Tibial artery (tissue), 4 donors: ENCODE measurements around the gene ROPN1.
"Not testable (repeated sequence)": the region's sequence is repeated elsewhere in the genome, so short reads cannot be mapped to it uniquely, and the experiment has no call there.

Experiments
- DNase-seq, 2 donors: peaks; one replicate each; pipeline ENCODE4 v3.0.0-alpha.2; 2019
- H3K27ac ChIP-seq, 2 donors: fragments of 200-600 bp; sonication (generic) in 1 of 2; 1 replicate in 1 of 2; 2 replicates in 1 of 2; pipeline ENCODE4 v1.5.1; 2018 to 2019; ENCODE audit warnings: mild to moderate bottlenecking in 1 of 2
- H3K27me3 ChIP-seq, 2 donors: fragments of 200-600 bp; sonication (generic) in 1 of 2; one replicate each; pipeline versions ENCODE4 v1.5.1 to v1.6.0; 2016 to 2019
- H3K36me3 ChIP-seq, 3 donors: fragments of 200-600 bp; sonication (generic) in 2 of 3; one replicate each; pipeline ENCODE4 v1.5.1; 2016 to 2019; ENCODE audit warnings: mild to moderate bottlenecking in 2 of 3
- H3K4me1 ChIP-seq, 4 donors: fragments of 200-600 bp; sonication (generic) in 2 of 4; 1 replicate in 3 of 4; 2 replicates in 1 of 4; pipeline ENCODE4 v1.5.1; 2016 to 2019
- H3K4me3 ChIP-seq, 2 donors: fragments of 200-600 bp; sonication (generic) in 1 of 2; 1 replicate in 1 of 2; 2 replicates in 1 of 2; pipeline ENCODE4 v1.5.1; 2018 to 2019; ENCODE audit warnings: mild to moderate bottlenecking in 2 of 2
- H3K9me3 ChIP-seq, 3 donors: fragments of 200-600 bp; sonication (generic) in 1 of 3; one replicate each; pipeline ENCODE4 v1.5.1; 2016 to 2019
- intact Hi-C: fragments of 100-400 bp; cut with DNase I; formaldehyde crosslinking; loops from one replicate; pipeline ENCODE4 v1.15.0; 2023; ENCODE audit warnings: low total_unique reads
- TF ChIP-seq, protein P1 (sequence below), 2 experiments: fragments of 200-600 bp in 1 of 2; fragments of 450-650 bp in 1 of 2; IDR thresholded peaks; one replicate each; pipeline ENCODE4 v1.5.1; 2017 to 2019; ENCODE audit warnings: antibody characterized with exemption in 2 of 2, mild to moderate bottlenecking in 1 of 2, moderate library complexity in 1 of 2

ROPN1 gene

GRCh38 chr3:123991730-123992588 lies at the start of gene ROPN1:
Gene ROPN1 (minus strand): TSS chr3:123992124. CDS start chr3:123980481, 11,643 bp downstream.
- intact Hi-C loops, result not testable (repeated sequence)

GRCh38 chr3:124041553-124041952 lies 49.6 kb upstream of the ROPN1 start:
- H3K9me3 ChIP-seq, result peaks cover 0 to 3% (median 0%) of the 10 kb centered on the region in 3 donors
- H3K36me3 ChIP-seq, result no peaks in the 10 kb centered on the region
- H3K27me3 ChIP-seq, result no peaks in the 10 kb centered on the region
- no peak overlapping the region for H3K4me3 ChIP-seq
- peaks cover 0 to 57% (median 4%) of the 10 kb centered on the region in 4 donors for H3K4me1 ChIP-seq
- no peak for DNase-seq
- TF ChIP-seq, protein P1, sequence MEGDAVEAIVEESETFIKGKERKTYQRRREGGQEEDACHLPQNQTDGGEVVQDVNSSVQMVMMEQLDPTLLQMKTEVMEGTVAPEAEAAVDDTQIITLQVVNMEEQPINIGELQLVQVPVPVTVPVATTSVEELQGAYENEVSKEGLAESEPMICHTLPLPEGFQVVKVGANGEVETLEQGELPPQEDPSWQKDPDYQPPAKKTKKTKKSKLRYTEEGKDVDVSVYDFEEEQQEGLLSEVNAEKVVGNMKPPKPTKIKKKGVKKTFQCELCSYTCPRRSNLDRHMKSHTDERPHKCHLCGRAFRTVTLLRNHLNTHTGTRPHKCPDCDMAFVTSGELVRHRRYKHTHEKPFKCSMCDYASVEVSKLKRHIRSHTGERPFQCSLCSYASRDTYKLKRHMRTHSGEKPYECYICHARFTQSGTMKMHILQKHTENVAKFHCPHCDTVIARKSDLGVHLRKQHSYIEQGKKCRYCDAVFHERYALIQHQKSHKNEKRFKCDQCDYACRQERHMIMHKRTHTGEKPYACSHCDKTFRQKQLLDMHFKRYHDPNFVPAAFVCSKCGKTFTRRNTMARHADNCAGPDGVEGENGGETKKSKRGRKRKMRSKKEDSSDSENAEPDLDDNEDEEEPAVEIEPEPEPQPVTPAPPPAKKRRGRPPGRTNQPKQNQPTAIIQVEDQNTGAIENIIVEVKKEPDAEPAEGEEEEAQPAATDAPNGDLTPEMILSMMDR (IDR thresholded peaks at IDR 0.05), result no peak
- H3K27ac ChIP-seq, result no peak overlapping the region
- intact Hi-C loops, result no loop called here

More at GRCh38 chr3:123991730-123992588, at the start of gene ROPN1:
- not testable (repeated sequence) for H3K36me3 ChIP-seq, H3K27me3 ChIP-seq, H3K9me3 ChIP-seq, DNase-seq
- H3K27ac ChIP-seq, result peak within 1 kb of the TSS in 1 of 2 donors; percentile 80
- H3K4me1 ChIP-seq, result peaks cover 0 to 27% (median 21%) of the 10 kb centered on the region in 4 donors
- H3K4me3 ChIP-seq, result peak within 1 kb of the TSS; percentile 38 to 39

GRCh38 chr3:124037326-124037725 lies 45.4 kb upstream of the ROPN1 start:
- TF ChIP-seq, protein P1 (IDR thresholded peaks at IDR 0.05), result no peak
- no peak overlapping the region for H3K27ac ChIP-seq
- H3K27me3 ChIP-seq, result no peaks in the 10 kb centered on the region
- intact Hi-C loops, result no loop called here
- no peak overlapping the region for H3K4me3 ChIP-seq
- H3K9me3 ChIP-seq, result peaks cover 0 to 3% (median 0%) of the 10 kb centered on the region in 3 donors
- peaks cover 0 to 56% (median 6%) of the 10 kb centered on the region in 4 donors for H3K4me1 ChIP-seq
- DNase-seq, result no peak
- H3K36me3 ChIP-seq, result peaks cover 0 to 7% (median 0%) of the 10 kb centered on the region in 3 donors

DNA sequence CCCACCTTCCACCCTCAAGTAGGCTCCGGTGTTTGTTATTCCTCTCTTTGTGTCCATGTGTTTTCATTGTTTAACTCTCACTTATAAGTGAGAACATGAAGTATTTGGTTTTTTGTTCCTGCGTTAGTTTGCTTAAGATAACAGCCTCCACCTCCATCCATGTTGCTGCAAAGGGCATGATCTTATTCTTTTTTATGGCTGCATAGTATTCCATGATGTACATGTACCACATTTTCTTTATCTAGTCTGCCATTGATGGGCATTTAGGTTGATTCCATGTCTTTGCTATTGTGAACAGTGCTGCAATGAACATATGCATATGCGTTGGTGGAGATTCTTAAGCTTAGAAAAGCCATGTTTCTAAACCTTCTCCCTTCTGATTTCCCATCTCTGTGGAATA lies 44.3 kb upstream of the ROPN1 start:
- Histone ChIP-seq H3K4me3 (peak overlapping the region; percentile 80 to 90), H3K4me1 (peaks cover 0 to 55% (median 6%) of the 10 kb centered on the region in 4 donors)
- DNase-seq, H3K36me3 ChIP-seq, intact Hi-C loops, H3K9me3 ChIP-seq, H3K27ac ChIP-seq, H3K27me3 ChIP-seq: not testable (repeated sequence)

DNA sequence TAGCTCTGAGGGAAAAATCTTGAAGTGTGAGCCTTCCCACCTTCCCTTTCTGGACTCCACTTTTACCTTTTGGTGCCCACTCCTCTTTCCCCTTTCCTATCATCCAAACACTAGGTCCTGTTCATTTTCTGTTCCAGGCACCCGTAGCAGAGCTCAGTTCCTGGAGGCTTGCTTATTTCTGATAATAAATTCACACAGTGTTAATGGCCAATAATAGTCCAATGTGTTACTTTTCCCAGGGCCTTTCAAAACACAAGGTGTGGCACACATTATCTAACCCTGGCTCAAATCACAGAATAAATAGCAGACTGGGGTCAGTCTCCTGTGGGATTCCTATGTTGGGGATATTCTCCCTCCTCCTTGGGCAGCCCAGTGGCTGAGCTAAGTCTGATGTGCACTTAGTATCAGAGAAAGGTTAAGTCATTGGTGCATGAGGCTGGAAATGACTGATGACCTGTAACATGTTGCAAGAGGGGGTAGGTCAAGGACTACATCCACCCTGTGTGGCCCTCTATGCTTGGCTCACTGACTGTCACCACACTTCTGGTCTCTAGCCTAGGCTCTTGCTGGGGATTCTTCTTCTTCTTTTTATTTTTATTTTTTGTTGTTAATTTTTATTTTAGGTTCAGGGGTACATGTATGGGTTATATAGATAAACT lies 43.7 kb upstream of the ROPN1 start:
- no peak for DNase-seq
- Histone ChIP-seq H3K4me3 (peak overlapping the region; percentile 80 to 90), H3K27me3 (no peaks in the 10 kb centered on the region), H3K27ac (peak overlapping the region; percentile 86 to 96), H3K4me1 (peaks cover 0 to 48% (median 5%) of the 10 kb centered on the region in 4 donors), H3K9me3 (peaks cover 0 to 3% (median 0%) of the 10 kb centered on the region in 3 donors), H3K36me3 (peaks cover 0 to 7% (median 0%) of the 10 kb centered on the region in 3 donors)
- intact Hi-C loops, result no loop called here
- TF ChIP-seq, protein P1 (IDR thresholded peaks at IDR 0.05), result no peak

DNA sequence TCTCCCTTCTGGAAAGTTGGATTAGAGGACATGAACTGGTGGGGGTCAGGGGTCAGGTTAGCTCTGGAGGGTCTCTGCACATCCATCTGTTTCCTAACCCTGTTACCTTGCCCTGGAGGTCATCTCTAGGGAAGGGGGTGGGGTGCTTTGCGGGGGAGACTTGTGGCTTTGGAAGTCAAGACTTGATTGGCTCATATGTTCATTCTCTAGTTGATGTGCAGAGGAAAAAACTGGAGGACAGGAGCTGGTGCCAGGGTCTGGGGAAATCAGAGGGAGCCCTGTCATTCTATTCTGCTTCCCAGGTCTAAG lies 42.9 kb upstream of the ROPN1 start:
- no peaks in the 10 kb centered on the region for H3K27me3 ChIP-seq
- DNase-seq, result no peak
- peaks cover 0 to 40% (median 4%) of the 10 kb centered on the region in 4 donors for H3K4me1 ChIP-seq
- H3K27ac ChIP-seq, result peak overlapping the region; percentile 86 to 96
- H3K4me3 ChIP-seq, result peak overlapping the region; percentile 80 to 90
- H3K36me3 ChIP-seq, result peaks cover 0 to 7% (median 0%) of the 10 kb centered on the region in 3 donors
- intact Hi-C loops, result loop anchor here (5.0 kb wide), 2 partner anchors 248 to 433 kb away; no protein-coding TSS in a partner anchor
- TF ChIP-seq, protein P1 (IDR thresholded peaks at IDR 0.05), result no peak
- H3K9me3 ChIP-seq, result peaks cover 0 to 3% (median 0%) of the 10 kb centered on the region in 3 donors
